HepG2 (cell line): Measurements from ENCODE around the gene SIK2. TPM values are rescaled to one million over a fixed set of nuclear protein-coding genes. Genes with fewer than 3 reads are reported as not detected.
A peak's percentile ranks its signal among the peaks of the same experiment; 100 is the strongest.

Experiments
- ATAC-seq: fragments of 200-7000 bp; cut with Tn5 transposase; 3 replicates; pipeline ENCODE4 v1.9.1; 2020; ENCODE audit warnings: mild to moderate bottlenecking, moderate library complexity
- BruUV-seq: library from RNA; stranded (reverse); fragments of 400-500 nt; replicated peaks from 2 replicates; lab custom pipeline; 2021; lab: Mats Ljungman, UMichigan
- CTCF ChIA-PET: fragments of 300-600 bp; formaldehyde crosslinking; extraction: SDS; loops from one replicate; lab custom pipeline; 2021; ENCODE audit warnings: low total read pairs, inconsistent platforms, low intra/inter-chr PET ratio; lab: Yijun Ruan, JAX
- POLR2A ChIA-PET: fragments of 350-600 bp; sonication (Branson Sonifier 250); formaldehyde crosslinking; loops from one replicate; lab custom pipeline; 2020; ENCODE audit warnings: antibody characterized with exemption, inconsistent platforms; lab: Yijun Ruan, JAX
- DNase-seq: peaks from one replicate; pipeline ENCODE4 v3.0.0-alpha.2; 2015; ENCODE audit warnings: low spot score
- FAIRE-seq: peaks from 3 replicates; lab custom pipeline; 2011; peaks lifted over from hg19 to GRCh38; lab: Jason Lieb, UNC
- H2AFZ ChIP-seq: one replicate; pipeline ENCODE4 v1.6.1; 2011; ENCODE audit warnings: low read length, inconsistent platforms
- H3K27ac ChIP-seq: fragments of 300-600 bp; 3 replicates; pipeline ENCODE4 v1.8.0; 2011; ENCODE audit warnings: mixed run types, mild to moderate bottlenecking, mixed read lengths, low read length, inconsistent platforms; ENCODE audit not compliant: insufficient read depth; ENCODE audit errors: extremely low read length
- H3K27me3 ChIP-seq, 2 experiments: fragments of 200-600 bp in 1 of 2; 2 replicates in 1 of 2; 3 replicates in 1 of 2; pipeline versions ENCODE4 v1.6.0 to v1.8.0; 2011; ENCODE audit warnings: low read length in 2 of 2, mild to moderate bottlenecking in 2 of 2, moderate library complexity in 2 of 2, inconsistent platforms in 1 of 2; ENCODE audit not compliant: insufficient read depth in 2 of 2, control insufficient read depth in 1 of 2
- H3K36me3 ChIP-seq, 2 experiments: fragments of 200-600 bp in 1 of 2; replicated peaks in 1 of 2; 2 replicates in 1 of 2; 3 replicates in 1 of 2; pipeline versions ENCODE4 v1.5.1 to v1.8.0; 2011; ENCODE audit warnings: low read length in 2 of 2, inconsistent platforms in 1 of 2; ENCODE audit not compliant: insufficient read depth in 2 of 2, control insufficient read depth in 1 of 2
- H3K4me1 ChIP-seq: 2 replicates; pipeline ENCODE4 v1.5.1; 2012; ENCODE audit warnings: low read length, inconsistent platforms; ENCODE audit not compliant: insufficient read depth
- H3K4me2 ChIP-seq: 2 replicates; pipeline ENCODE4 v1.6.0; 2011; ENCODE audit warnings: low read depth, low read length, inconsistent platforms
- H3K4me3 ChIP-seq, 3 experiments: fragments of 200-600 bp in 1 of 3; sonication (generic), shearing (Covaris generic) in 1 of 3; replicated peaks in 1 of 3; 2 replicates each; pipeline ENCODE4 v1.5.1; 2011 to 2016; ENCODE audit warnings: low read length in 3 of 3, inconsistent platforms in 2 of 3, low read depth in 2 of 3, mild to moderate bottlenecking in 2 of 3, control low read depth in 1 of 3, mixed read lengths in 1 of 3; ENCODE audit not compliant: insufficient read depth in 1 of 3
- H3K79me2 ChIP-seq: one replicate; pipeline ENCODE4 v1.6.1; 2011; ENCODE audit warnings: low read length, inconsistent platforms; ENCODE audit not compliant: insufficient read depth
- H3K9ac ChIP-seq: 2 replicates; pipeline ENCODE4 v1.6.0; 2011; ENCODE audit warnings: mild to moderate bottlenecking, low read depth, low read length, inconsistent platforms; ENCODE audit not compliant: insufficient read depth
- H3K9me3 ChIP-seq: 2 replicates; pipeline ENCODE4 v1.5.1; 2012; ENCODE audit warnings: mild to moderate bottlenecking, low read length
- H4K20me1 ChIP-seq: 2 replicates; pipeline ENCODE4 v1.6.0; 2011; ENCODE audit warnings: inconsistent platforms, mild to moderate bottlenecking, low read length, moderate library complexity; ENCODE audit not compliant: insufficient read depth
- CHD4 ChIP-seq: fragments of 200-600 bp; sonication (generic); IDR thresholded peaks from 2 replicates; pipeline ENCODE4 v1.7.0; 2017; ENCODE audit warnings: mild to moderate bottlenecking, low read length, borderline replicate concordance
- EZH2 ChIP-seq: conservative IDR thresholded peaks from 2 replicates; pipeline ENCODE4 v1.6.1; 2012; ENCODE audit warnings: mild to moderate bottlenecking, low read depth, low read length, moderate library complexity
- GABPB1 ChIP-seq: IDR thresholded peaks from 2 replicates; pipeline ENCODE4 v1.6.1; 2016; ENCODE audit warnings: mild to moderate bottlenecking, missing genetic modification reagents, moderate library complexity, missing compliant biosample characterization
- NCOA2 ChIP-seq: sonication (generic); formaldehyde crosslinking; IDR thresholded peaks from 2 replicates; pipeline ENCODE4 v1.8.0; 2022; ENCODE audit warnings: inconsistent platforms
- NFKB2 ChIP-seq: sonication (generic); formaldehyde crosslinking; IDR thresholded peaks from 2 replicates; pipeline ENCODE4 v1.4.0; 2020; ENCODE audit warnings: missing genetic modification reagents, borderline replicate concordance
- SIN3A ChIP-seq: IDR thresholded peaks from 2 replicates; pipeline ENCODE4 v1.6.1; 2011; ENCODE audit warnings: low read depth, mild to moderate bottlenecking, control low read depth, low read length, borderline replicate concordance
- SMAD1 ChIP-seq: sonication (generic); formaldehyde crosslinking; IDR thresholded peaks from 2 replicates; pipeline ENCODE4 v1.4.0; 2020; ENCODE audit warnings: missing genetic modification reagents, low read depth, mild to moderate bottlenecking, borderline replicate concordance
- SNAPC2 ChIP-seq: sonication (generic); formaldehyde crosslinking; IDR thresholded peaks from 2 replicates; pipeline ENCODE4 v1.8.1; 2022; ENCODE audit warnings: mild to moderate bottlenecking, missing genetic modification reagents
- ZBTB1 ChIP-seq: sonication (generic); formaldehyde crosslinking; IDR thresholded peaks from 2 replicates; pipeline ENCODE4 v1.4.0; 2020; ENCODE audit warnings: missing genetic modification reagents, borderline replicate concordance
- ZNF792 ChIP-seq: IDR thresholded peaks from 2 replicates; pipeline ENCODE4 v1.6.1; 2016
- ZUFSP ChIP-seq: sonication (generic); formaldehyde crosslinking; IDR thresholded peaks from 2 replicates; pipeline ENCODE4 v1.9.0; 2021; ENCODE audit warnings: missing genetic modification reagents, mild to moderate bottlenecking, borderline replicate concordance
- WGBS: methylation state at CpG from one replicate; pipeline ENCODE4 v1.1.6; 2017; ENCODE audit warnings: low lambda C conversion rate; 5-methylcytosine and 5-hydroxymethylcytosine counted together
- in situ Hi-C: cut with HindIII; loops from 2 replicates; pipeline ENCODE4 v1.10.0; 2017; ENCODE audit warnings: low pct_unique_long_range_greater_than_20kb; ENCODE audit not compliant: extremely low pct_ligation_motif_present
- intact Hi-C: fragments of 100-400 bp; cut with micrococcal nuclease; formaldehyde crosslinking; loops from one replicate; pipeline ENCODE4 v1.10.0; 2022; ENCODE audit not compliant: unreplicated experiment
- polyA plus RNA-seq, 8 experiments: library from polyadenylated mRNA; depleted of rRNA in 3 of 8; stranded (reverse) in 7 of 8; unstranded in 1 of 8; fragments of >200 nt; fragmentation: Illumina TruSeq in 4 of 8; extraction: Trizol in 4 of 8; gene quantifications; 2 replicates each; pipeline versions ENCODE4 v1.2.1 to v1.2.3, GENCODE V29; 2011 to 2016; ENCODE audit warnings: low read depth in 4 of 8, missing spikeins in 1 of 8, mixed read lengths in 1 of 8; ENCODE audit not compliant: insufficient read depth in 1 of 8
- total RNA-seq, 5 experiments: library from RNA; depleted of rRNA; stranded (reverse); fragments of >200 nt; fragmentation: Illumina TruSeq; extraction: Trizol; gene quantifications; 2 replicates each; pipeline ENCODE4 v1.2.3, GENCODE V29; 2016; ENCODE audit warnings: low read depth in 1 of 5
- TF ChIP-seq, protein P1 (sequence below): IDR thresholded peaks from 2 replicates; pipeline ENCODE4 v1.6.1; 2016; ENCODE audit warnings: missing genetic modification reagents, missing compliant biosample characterization
- TF ChIP-seq, protein P2 (sequence below): sonication (generic); formaldehyde crosslinking; IDR thresholded peaks from 2 replicates; pipeline ENCODE4 v1.4.0; 2020; ENCODE audit warnings: missing genetic modification reagents

Gene SIK2
- total and polyA plus RNA-seq, 2 of the 13 experiments (the other 11 are each of a cell fraction or from before 2014, with no cell fraction given): 8.1 to 15.4 TPM

- FAIRE-seq (no peak), DNase-seq (no peak), ATAC-seq (no peak)
- Histone ChIP-seq H3K27ac (peak overlapping the region; percentile 44), H3K27me3 (no peaks in the 10 kb centered on the region), H4K20me1 (no peaks in the 10 kb centered on the region), H3K9me3 (no peaks in the 10 kb centered on the region), H3K36me3 (0 out of 5 replicates have a peak, but pooled peaks cover 0 to 4% of the 10 kb centered on the region in 2 experiments), H2AFZ (no peak overlapping the region), H3K4me3 (peak overlapping the region in 1 of 3 experiments; percentile 41; a peak in 2 of 6 replicates), H3K4me2 (peak overlapping the region; percentile 50), H3K9ac (no peak overlapping the region), H3K4me1 (peaks cover 91% of the 10 kb centered on the region), H3K79me2 (no peaks in the 10 kb centered on the region)
- intact Hi-C loops: loop anchor here (1.0 kb wide), 1 partner anchor 23 kb away; no protein-coding TSS in a partner anchor
- in situ Hi-C loops: no loop called here
- BruUV-seq: no TSS peak
- 0 out of 2 replicates have a peak, but pooled peaks have one; percentile 3 for TF ChIP-seq NCOA2 (CRISPR knock-in tag)
- 0 out of 2 replicates have a peak, but pooled peaks have one; percentile 5 for TF ChIP-seq CHD4
- TF ChIP-seq ZBTB1 (CRISPR knock-in tag): no peak
- ChIA-PET CTCF (no interaction called here), POLR2A (no interaction called here)
- WGBS: 88% methylated on average over 1 of the region's 1 CpG
Measured at GRCh38 chr11:111627591-111627990, 25.3 kb downstream of the SIK2 start.

DNA sequence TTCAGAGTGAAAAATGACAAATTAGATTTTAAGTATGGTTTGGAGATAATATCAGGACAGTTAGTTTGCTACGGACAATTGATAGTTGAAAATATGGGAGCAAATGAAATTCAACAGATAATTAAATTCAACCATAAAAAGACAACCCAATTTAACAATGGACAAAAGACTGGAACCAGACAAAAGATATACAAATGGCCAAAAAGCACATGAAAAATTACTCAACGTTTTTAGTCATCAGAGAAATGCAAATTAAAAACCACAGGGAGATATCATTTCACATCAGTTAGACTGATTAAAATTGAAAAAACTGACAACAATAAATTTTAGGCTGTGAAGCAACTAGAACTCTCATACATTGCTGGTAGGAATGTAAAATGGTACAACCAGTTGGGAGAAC lies 27.2 kb downstream of the SIK2 start:
- ATAC-seq: no peak
- no peak overlapping the region for H3K4me2 ChIP-seq
- WGBS: 91% methylated on average over 2 of the region's 2 CpGs
- intact Hi-C loops: no loop called here
- no peak overlapping the region for H3K9ac ChIP-seq
- TF ChIP-seq, protein P1, sequence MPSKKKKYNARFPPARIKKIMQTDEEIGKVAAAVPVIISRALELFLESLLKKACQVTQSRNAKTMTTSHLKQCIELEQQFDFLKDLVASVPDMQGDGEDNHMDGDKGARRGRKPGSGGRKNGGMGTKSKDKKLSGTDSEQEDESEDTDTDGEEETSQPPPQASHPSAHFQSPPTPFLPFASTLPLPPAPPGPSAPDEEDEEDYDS: no peak
- no peak for TF ChIP-seq NFKB2
- TF ChIP-seq EZH2: no peak
- TF ChIP-seq SMAD1: no peak
- no peak for TF ChIP-seq SIN3A
- no peak for TF ChIP-seq ZUFSP (CRISPR knock-in tag)
- no peak for TF ChIP-seq ZNF792 (CRISPR knock-in tag)
- no peak for TF ChIP-seq GABPB1 (CRISPR knock-in tag)
- TF ChIP-seq, protein P2, sequence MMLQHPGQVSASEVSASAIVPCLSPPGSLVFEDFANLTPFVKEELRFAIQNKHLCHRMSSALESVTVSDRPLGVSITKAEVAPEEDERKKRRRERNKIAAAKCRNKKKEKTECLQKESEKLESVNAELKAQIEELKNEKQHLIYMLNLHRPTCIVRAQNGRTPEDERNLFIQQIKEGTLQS (CRISPR knock-in tag): no peak
- TF ChIP-seq SNAPC2 (CRISPR knock-in tag): no peak
- TF ChIP-seq, all 625 proteins: peak for 0
- Histone ChIP-seq H3K36me3 (0 out of 5 replicates have a peak, but pooled peaks cover 0 to 4% of the 10 kb centered on the region in 2 experiments), H3K9me3 (no peaks in the 10 kb centered on the region), H3K27me3 (no peaks in the 10 kb centered on the region), H3K4me1 (peaks cover 91% of the 10 kb centered on the region), H2AFZ (no peak overlapping the region), H3K4me3 (no peak overlapping the region), H3K27ac (no peak overlapping the region), H3K79me2 (no peaks in the 10 kb centered on the region), H4K20me1 (no peaks in the 10 kb centered on the region)
- FAIRE-seq: no peak
- BruUV-seq: no TSS peak
- POLR2A ChIA-PET: no interaction called here
- CTCF ChIA-PET: no interaction called here
- DNase-seq: no peak
- in situ Hi-C loops: no loop called here
